Measurements from ENCODE around the gene SLC41A3.

The SLC41A3 gene

DNA sequence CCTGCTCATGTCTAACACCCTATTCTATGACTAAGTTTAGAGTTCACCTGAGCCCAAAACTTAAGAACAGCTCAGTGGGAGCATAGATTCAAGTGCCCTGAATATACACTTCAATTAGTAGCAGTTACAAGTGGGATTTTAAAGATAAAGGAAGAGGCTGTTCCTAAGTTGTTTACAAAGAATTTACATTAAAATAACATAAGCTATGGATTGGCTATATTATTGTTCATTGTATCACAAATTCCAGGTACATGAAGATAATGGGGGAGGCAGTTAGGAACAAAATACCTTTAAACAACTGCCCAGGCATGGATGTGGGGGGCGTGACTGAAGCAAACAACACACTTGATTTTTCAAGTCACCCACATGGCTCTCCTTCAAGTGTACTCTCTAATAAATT lies 62.2 kb downstream of the SLC41A3 start:
- no peak overlapping the region for H3K27ac ChIP-seq
- TF ChIP-seq ZFX (IDR thresholded peaks at IDR 0.05), result no peak
- TF ChIP-seq, protein P1, sequence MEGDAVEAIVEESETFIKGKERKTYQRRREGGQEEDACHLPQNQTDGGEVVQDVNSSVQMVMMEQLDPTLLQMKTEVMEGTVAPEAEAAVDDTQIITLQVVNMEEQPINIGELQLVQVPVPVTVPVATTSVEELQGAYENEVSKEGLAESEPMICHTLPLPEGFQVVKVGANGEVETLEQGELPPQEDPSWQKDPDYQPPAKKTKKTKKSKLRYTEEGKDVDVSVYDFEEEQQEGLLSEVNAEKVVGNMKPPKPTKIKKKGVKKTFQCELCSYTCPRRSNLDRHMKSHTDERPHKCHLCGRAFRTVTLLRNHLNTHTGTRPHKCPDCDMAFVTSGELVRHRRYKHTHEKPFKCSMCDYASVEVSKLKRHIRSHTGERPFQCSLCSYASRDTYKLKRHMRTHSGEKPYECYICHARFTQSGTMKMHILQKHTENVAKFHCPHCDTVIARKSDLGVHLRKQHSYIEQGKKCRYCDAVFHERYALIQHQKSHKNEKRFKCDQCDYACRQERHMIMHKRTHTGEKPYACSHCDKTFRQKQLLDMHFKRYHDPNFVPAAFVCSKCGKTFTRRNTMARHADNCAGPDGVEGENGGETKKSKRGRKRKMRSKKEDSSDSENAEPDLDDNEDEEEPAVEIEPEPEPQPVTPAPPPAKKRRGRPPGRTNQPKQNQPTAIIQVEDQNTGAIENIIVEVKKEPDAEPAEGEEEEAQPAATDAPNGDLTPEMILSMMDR (conservative IDR thresholded peaks at IDR 0.05), result no peak

DNA sequence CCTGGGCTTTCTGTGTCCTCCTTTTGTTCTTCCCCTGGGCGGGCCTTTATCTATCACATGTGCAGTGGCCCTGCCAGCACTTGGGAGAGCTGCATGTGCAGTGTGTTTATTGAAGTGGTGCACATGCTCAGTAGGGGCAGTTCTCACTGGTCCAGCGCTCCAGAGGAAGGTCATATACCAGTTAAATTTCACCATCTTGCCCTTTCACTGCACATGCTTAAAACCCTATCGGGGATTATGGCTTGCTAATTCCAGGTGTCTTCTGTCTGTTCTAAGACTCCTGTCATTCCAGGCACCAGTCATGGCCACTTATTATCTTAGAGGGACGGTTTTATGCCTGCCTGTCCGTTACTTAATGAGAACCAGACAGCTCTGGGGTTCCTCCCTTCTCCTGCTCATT lies 62.7 kb downstream of the SLC41A3 start:
- TF ChIP-seq, protein P1 (conservative IDR thresholded peaks at IDR 0.05), result no peak
- no peak for TF ChIP-seq ZFX (IDR thresholded peaks at IDR 0.05)
- no peak overlapping the region for H3K27ac ChIP-seq

DNA sequence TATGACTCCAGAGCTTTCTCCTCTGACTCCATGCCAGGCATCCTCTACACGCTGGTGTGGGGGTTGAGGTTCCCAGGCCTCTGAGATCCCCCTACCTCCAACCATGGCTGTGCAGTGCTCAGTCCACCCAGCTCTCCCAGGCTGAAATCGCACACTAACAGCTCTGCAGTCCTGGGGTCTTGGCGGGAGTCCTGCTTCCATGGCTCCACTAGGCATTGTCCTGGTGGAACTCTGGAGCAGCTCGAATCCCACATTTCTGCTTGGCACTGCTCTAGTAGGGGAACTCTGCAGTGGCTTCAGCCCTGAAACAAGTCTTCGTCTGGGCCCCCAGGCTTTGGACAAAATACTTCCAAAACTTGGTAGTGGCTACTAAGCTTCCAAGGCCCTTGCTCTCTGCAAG lies 64.2 kb downstream of the SLC41A3 start:
- no peak overlapping the region for H3K27ac ChIP-seq
- TF ChIP-seq, protein P1 (conservative IDR thresholded peaks at IDR 0.05), result no peak
- no peak for TF ChIP-seq ZFX (IDR thresholded peaks at IDR 0.05)

DNA sequence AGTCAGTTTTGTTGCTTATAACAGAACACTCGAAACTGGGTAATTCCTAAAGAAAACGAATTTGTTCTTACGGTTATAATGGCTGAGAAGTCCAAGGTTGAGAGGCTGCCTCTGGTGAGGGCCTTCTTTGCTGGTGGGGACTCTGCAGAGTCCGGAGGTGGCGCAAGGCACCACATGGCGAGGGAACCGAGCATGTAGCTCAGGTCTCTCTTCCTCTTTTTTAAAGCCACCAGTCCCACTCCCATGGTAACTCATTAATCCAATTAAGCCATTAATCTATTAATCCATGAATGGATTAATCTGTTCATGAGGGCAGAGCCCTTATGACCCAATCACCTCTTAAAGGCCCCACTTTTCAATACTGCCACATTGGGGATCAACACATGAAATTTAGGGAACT lies 64.9 kb downstream of the SLC41A3 start:
- H3K27ac ChIP-seq, result no peak overlapping the region
- TF ChIP-seq, protein P1 (conservative IDR thresholded peaks at IDR 0.05), result no peak
- TF ChIP-seq ZFX (IDR thresholded peaks at IDR 0.05), result no peak

DNA sequence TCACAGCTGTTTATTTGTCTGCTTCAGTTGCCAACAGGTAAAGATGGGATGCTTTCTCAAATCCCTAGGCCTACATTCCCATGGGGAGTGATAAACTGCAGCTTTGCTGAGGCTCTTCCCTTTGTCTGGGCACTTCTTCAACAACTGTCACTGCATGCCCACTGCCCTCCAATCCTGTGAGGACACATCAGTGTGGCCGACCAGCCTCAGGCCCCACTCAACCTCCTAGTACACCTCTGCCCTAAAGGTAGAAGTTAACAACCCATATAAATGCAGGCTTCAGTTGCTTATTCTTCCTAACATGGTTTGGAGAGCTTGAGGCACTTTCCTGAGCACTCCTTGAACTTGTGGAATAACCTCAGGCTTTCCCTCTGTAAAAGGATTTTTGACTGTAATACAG lies 65.4 kb downstream of the SLC41A3 start:
- no peak overlapping the region for H3K27ac ChIP-seq
- TF ChIP-seq, protein P1 (conservative IDR thresholded peaks at IDR 0.05), result no peak
- TF ChIP-seq ZFX (IDR thresholded peaks at IDR 0.05), result no peak

DNA sequence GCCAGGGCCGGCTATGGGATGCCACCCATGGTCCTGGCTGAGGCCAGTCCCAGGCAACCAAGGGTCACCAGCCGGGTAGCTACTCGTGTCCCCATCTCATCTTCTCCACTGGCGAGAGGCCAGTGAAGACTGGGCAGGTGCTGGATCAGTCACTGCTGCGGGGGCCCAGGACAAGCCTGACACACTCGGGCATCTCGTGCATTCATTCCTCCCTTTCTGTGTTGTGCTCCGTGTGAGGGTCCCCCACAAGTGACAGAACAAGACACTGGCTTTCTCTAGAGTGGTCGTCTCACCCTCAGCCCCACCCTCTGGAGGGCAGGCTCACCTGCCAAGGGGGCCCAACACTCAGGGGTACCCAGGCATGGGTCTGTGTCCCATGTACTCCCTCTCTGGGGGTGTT lies 66.6 kb downstream of the SLC41A3 start:
- TF ChIP-seq ZFX (IDR thresholded peaks at IDR 0.05), result no peak
- TF ChIP-seq, protein P1 (conservative IDR thresholded peaks at IDR 0.05), result no peak
- H3K27ac ChIP-seq, result no peak overlapping the region

DNA sequence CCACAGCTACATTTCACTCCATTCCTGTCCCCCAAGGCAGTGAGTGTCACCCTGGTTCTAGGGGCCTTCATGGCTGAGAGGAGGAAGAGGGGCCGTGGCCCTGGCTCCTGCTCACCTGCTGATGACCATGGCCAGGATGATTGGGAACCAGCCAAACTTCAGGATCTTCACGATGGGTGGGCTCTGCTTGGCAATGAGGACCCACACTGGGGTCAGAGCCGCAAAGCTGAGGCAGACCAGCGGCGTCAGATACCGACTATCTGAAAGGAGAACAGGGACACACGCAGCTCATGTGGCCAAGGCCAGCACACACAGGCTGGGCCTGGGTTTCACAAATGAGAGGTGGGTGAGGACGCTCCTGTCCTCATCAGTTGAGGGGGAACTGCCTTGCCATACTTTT lies 67.3 kb downstream of the SLC41A3 start:
- H3K27ac ChIP-seq, result no peak overlapping the region
- no peak for TF ChIP-seq ZFX (IDR thresholded peaks at IDR 0.05)
- TF ChIP-seq, protein P1 (conservative IDR thresholded peaks at IDR 0.05), result no peak

All from C4-2B (cell line).